ENCODE data around the gene RNF145.
"Not testable (repeated sequence)": the region's sequence is repeated elsewhere in the genome, so short reads cannot be mapped to it uniquely, and the experiment has no call there.

The RNF145 gene

DNA sequence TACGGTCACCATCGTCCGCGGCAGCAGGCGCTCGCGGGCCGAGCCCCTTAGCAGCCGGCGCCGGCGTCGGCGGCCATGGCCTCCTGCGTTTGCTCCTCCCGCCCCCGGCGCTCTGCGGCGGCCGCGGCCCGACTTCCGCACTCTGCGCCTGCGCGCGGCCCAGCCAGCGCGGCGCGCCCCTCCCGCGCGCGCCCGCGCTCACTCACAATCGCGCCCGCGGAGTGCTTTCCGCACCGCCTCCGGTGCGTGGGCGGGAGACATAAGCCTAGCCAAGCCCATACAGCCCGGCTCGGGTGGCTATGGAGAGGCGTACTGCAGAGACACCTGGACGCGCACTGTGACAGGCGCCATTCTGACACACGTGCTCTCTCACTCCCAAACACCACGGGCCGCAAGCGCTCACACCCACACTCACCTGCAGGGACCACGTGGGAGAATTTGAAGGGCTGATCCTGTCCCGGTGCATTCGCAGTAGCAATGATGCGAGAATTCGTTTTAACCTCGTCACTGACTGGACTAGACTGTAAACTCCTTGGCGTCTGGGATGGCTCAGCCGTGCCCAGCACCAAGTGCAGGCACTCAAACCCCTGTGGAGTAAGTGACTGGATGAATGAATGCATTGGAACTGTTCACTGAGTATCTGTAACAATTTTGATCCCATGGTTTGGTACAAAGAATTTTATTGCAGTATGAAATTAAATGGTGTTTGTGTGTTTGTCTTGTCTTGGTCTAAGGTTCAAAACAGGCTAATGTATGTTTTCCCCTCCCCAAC, at the start of gene RNF145:
RNF145 (minus strand) TSS at position 116 of the 772 bp plus-strand sequence. CDS start 5,936 bp downstream, outside the sequence.
- peak; percentile 58 to 87 for DNase-seq

GRCh38 chr5:159258361-159258760, 49.0 kb upstream of the RNF145 start:
- DNase-seq: no peak

DNA sequence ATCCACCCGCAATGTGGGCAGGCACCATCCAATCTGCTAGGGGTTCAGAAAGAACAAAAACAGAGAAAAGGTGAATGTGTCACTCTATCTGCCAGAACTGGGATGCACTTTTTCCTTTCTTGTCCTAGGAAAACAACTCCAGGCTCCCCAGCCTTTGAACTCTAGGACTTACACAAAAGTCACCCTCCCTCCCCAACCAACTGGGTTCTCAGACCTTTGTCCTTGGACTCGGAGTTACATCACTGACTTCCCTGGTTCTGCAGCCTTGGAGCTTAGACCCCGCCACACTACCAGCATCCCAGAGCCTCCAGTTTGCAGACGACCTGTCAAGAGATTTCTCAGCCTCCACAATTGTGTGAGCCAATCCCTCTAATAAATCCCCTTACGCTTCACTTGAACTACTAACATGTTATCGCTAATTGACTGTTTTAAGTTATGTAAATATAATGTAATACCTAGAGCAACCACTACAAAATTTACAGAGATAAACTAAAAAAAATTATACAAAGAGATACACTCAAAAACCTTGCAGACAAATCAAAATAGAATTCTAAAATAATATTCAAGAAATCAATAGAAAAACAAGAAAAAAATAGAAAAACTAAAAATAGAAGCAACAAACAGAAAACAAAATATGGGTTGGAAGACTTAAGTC, 48.4 kb upstream of the RNF145 start:
- DNase-seq: no peak

DNA sequence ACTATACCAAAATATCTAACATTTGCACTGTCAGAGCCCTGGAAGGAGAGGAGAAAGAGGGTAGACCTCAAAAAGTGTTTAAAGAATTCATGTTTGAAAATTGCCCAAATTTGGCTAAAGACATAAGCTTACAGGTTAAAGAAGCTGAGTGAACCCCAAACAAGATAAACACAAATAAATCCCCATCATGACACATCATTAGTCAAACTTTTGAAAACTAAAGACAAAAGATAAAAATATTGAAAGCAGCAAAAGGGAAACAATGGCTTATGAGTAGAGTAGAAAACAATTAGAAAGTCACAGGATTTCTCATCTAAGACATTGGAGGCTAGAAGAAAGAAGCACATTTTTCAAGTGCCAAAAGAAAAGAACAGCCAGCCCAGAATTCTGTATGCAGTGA, 47.7 kb upstream of the RNF145 start:
- DNase-seq: no peak

- no peak for DNase-seq
Measured at GRCh38 chr5:159252195-159252594, 42.8 kb upstream of the RNF145 start.

DNA sequence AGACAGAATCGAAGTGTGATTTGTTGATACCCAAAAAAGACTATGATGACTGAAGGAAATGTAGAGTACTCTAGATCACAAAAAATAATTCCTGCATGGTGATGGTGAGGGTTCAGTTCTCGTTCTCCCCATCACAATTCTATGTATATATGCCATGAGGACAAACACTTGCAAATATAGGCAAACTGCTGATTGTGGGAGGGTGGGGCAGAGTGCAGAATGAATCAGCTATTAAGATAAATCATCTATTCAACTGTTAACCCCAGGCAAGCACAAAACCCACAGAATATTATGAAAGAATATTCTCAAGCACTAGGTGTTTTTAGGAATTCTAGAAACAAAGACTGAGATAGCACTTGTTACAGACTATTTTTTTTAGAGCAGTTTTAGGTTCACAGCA, 39.8 kb upstream of the RNF145 start:
- DNase-seq: no peak

DNA sequence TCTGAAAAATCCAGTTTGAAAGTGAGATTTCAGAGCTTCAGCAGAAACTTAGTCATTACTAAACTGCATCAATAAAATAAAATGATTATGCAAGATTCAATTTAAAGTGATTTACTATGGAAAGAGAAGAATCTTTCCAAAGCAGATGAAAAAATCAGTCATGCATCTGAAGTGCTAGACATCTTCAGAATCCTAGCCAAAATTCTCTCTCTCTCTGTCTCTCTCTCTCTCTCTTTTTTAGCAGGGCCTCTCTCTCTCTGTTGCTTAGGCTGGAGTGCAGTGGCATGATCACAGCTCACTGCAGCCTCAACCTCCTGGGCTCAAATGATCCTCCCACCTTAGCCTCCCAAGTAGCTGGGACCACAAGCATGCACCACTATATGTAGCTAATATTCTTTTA, 35.5 kb upstream of the RNF145 start:
- no peak for DNase-seq

DNA sequence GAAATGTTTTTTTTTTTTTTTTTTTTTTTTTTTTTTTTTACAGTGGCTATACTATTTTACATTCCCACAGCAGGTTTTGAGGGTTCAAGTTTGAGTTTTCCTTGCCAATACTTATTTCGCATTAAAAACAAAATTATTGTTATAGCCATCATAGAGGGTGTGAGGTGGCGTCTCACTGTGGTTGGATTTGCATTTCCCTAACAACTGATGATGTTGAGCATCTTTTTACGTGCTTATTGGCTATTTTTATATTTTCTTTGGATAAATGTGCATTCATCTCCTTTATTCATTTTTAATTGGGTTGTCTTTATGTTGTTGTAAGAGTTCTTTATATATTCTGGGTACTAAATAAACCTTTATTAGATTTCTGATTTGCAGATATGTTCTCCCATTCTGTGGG, 34.8 kb upstream of the RNF145 start:
- DNase-seq: no peak

- DNase-seq: no peak
Measured at GRCh38 chr5:159243385-159243784, 34.0 kb upstream of the RNF145 start.

GRCh38 chr5:159242656-159243055, 33.3 kb upstream of the RNF145 start:
- no peak for DNase-seq

GRCh38 chr5:159241946-159242552, 32.7 kb upstream of the RNF145 start:
- DNase-seq: no peak

- DNase-seq: no peak
Measured at GRCh38 chr5:159240301-159240870, 31.0 kb upstream of the RNF145 start.

GRCh38 chr5:159235871-159236520, 26.6 kb upstream of the RNF145 start:
- not testable (repeated sequence) for DNase-seq

DNA sequence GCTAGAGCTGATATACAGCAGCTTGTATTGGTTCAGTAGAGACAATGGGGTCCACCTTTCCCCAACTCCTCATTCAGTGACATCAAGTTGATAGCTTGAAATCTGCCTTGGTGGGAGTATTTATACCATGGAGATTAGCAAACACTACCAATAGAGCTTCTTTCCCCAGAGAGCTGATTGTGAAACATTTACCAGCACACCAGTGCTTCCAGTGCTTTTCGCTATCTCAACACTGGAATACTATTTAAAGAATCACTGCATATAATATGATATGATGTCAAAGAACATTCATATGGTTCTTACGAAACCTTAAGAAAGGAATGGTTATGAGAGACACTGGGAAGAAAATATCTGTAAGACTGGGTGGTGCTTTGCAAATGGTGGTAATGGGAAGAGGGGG, 21.8 kb upstream of the RNF145 start:
- DNase-seq: no peak

GRCh38 chr5:159230657-159231056, 21.3 kb upstream of the RNF145 start:
- DNase-seq: no peak

GRCh38 chr5:159228097-159228496, 18.7 kb upstream of the RNF145 start:
- not testable (repeated sequence) for DNase-seq

- DNase-seq: no peak
Measured at GRCh38 chr5:159227452-159227851, 18.1 kb upstream of the RNF145 start.

GRCh38 chr5:159226451-159226850, 17.1 kb upstream of the RNF145 start:
- no peak for DNase-seq

DNA sequence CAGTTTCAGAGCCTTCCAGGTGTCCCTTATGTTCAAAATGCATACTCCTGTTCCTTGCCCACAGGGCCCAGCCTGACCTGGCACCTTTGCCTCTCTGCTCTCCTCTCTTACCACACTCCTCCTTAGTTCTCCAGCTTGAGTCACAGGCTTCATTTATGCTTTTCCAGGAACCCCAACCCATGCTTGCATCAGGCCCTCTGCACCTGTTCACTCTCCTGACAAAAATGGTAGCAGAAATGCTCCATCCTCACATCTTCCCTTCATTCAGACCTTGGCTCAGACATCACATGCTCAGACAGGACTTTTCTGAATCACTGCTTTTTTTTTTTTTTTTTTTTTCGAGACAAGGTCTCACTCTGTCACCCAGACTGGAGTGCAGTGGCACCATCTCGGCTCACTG, 15.1 kb upstream of the RNF145 start:
- DNase-seq: no peak

DNA sequence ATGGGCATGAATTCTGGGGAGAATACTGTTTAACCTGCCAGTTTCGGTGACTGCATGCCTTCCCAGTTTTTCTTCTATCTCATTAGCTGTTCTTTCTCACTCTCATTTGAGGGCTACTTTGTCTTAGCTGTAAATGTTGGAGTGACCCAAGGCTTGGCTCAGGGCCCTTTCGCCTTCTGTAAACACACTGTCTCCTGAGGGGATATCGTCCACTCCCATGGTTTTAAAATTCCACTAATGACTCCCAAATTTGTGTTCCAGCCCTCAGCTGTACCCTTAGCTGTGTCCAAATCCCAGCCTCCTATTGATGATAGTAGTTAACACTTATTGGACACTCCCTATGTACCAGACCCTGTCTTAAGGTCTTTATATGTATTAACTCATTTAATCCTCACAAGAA, 14.1 kb upstream of the RNF145 start:
- no peak for DNase-seq

DNA sequence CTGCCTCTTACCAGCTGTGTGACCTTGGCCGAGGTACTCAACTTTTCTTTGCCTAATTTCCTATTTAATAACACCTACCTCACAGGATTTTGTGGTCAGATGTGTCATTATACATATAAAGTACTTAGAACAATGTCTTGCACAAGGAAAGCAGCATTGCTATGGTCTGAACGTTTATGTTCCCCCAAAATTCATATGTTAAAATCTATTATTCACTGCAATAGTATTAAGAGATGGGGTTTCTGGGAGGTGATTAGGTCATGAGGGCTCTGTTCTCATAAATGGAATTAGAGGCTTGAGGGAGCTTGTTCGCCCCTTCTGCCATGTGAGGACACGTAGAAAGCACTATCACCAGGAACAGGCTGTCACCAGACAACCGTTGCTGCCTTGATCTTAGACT, 10.9 kb upstream of the RNF145 start:
- DNase-seq: no peak

GRCh38 chr5:159218595-159219023, 9.3 kb upstream of the RNF145 start:
- no peak for DNase-seq

- no peak for DNase-seq
Measured at GRCh38 chr5:159217236-159217635, 7.9 kb upstream of the RNF145 start.
